SK-N-SH (cell line): ENCODE data around the gene S100A9. TPM values are rescaled to one million over a fixed set of nuclear protein-coding genes. Genes with fewer than 3 reads are reported as not detected.

Experiments
- CTCF ChIA-PET: fragments of 300-600, 350-600 bp; formaldehyde crosslinking; extraction: SDS; loops from one replicate; lab custom pipeline; 2021; lab: Yijun Ruan, JAX
- POLR2A ChIA-PET: fragments of 350-600 bp; sonication (Branson Sonifier 250); formaldehyde crosslinking; extraction: SDS; loops from one replicate; lab custom pipeline; 2020; ENCODE audit warnings: antibody characterized with exemption, inconsistent platforms; lab: Yijun Ruan, JAX
- DNase-seq: peaks from one replicate; pipeline ENCODE4 v3.0.0; 2012
- H2AFZ ChIP-seq: fragments of 200-600 bp; sonication (generic); 2 replicates; pipeline ENCODE4 v1.8.1; 2016; ENCODE audit warnings: antibody characterized with exemption, mild to moderate bottlenecking, low read depth
- H3F3A ChIP-seq: fragments of 200-600 bp; sonication (generic); replicated peaks from 2 replicates; pipeline ENCODE3; 2016; ENCODE audit warnings: antibody characterized with exemption, mild to moderate bottlenecking; ENCODE audit not compliant: insufficient read depth
- H3K27ac ChIP-seq, 2 experiments: fragments of 200-500 bp in 1 of 2; fragments of 200-600 bp in 1 of 2; sonication (Bioruptor generic) in 1 of 2; sonication (generic), shearing (Covaris generic) in 1 of 2; 2 replicates each; pipeline versions ENCODE4 v1.5.1 to v1.6.1; 2014 to 2016; ENCODE audit warnings: low read depth in 2 of 2, inconsistent platforms in 1 of 2, low read length in 1 of 2, mild to moderate bottlenecking in 1 of 2, mixed read lengths in 1 of 2
- H3K27me3 ChIP-seq: fragments of 200-600 bp; sonication (generic), shearing (Covaris generic); 2 replicates; pipeline ENCODE4 v1.6.1; 2016; ENCODE audit warnings: mixed run types; ENCODE audit not compliant: insufficient read depth
- H3K36me3 ChIP-seq, 2 experiments: fragments of 200-500 bp in 1 of 2; fragments of 200-600 bp in 1 of 2; sonication (Bioruptor generic) in 1 of 2; sonication (generic) in 1 of 2; replicated peaks in 1 of 2; 2 replicates each; pipeline versions ENCODE3 to v1.5.1; 2014 to 2016; ENCODE audit warnings: low read length in 1 of 2, mild to moderate bottlenecking in 1 of 2; ENCODE audit not compliant: insufficient read depth in 2 of 2, control insufficient read depth in 1 of 2
- H3K4me1 ChIP-seq, 2 experiments: fragments of 200-500 bp in 1 of 2; fragments of 200-600 bp in 1 of 2; sonication (Bioruptor generic) in 1 of 2; sonication (generic), shearing (Covaris generic) in 1 of 2; 2 replicates each; pipeline versions ENCODE4 v1.5.1 to v1.6.1; 2014 to 2016; ENCODE audit warnings: low read depth in 1 of 2, low read length in 1 of 2, mixed run types in 1 of 2; ENCODE audit not compliant: insufficient read depth in 2 of 2, control insufficient read depth in 1 of 2
- H3K4me2 ChIP-seq: fragments of 200-600 bp; sonication (generic), shearing (Covaris generic); 2 replicates; pipeline ENCODE4 v1.6.1; 2017; ENCODE audit warnings: mixed run types
- H3K4me3 ChIP-seq, 2 experiments: fragments of 200-500 bp in 1 of 2; fragments of 200-600 bp in 1 of 2; sonication (Bioruptor generic) in 1 of 2; sonication (generic), shearing (Covaris generic) in 1 of 2; 2 replicates each; pipeline versions ENCODE4 v1.5.1 to v1.8.1; 2014 to 2016; ENCODE audit warnings: low read depth in 2 of 2, inconsistent platforms in 1 of 2, low read length in 1 of 2, mild to moderate bottlenecking in 1 of 2, mixed read lengths in 1 of 2, moderate library complexity in 1 of 2
- H3K79me2 ChIP-seq: fragments of 200-600 bp; sonication (generic); 2 replicates; pipeline ENCODE4 v1.8.1; 2017; ENCODE audit warnings: mild to moderate bottlenecking; ENCODE audit not compliant: insufficient read depth
- H3K9ac ChIP-seq: fragments of 200-600 bp; sonication (generic); 2 replicates; pipeline ENCODE4 v1.6.1; 2017; ENCODE audit warnings: mixed run types
- H3K9me2 ChIP-seq: fragments of 200-600 bp; sonication (generic); 2 replicates; pipeline ENCODE4 v1.6.1; 2017; ENCODE audit warnings: mixed run types
- H3K9me3 ChIP-seq: fragments of 200-600 bp; sonication (generic); 2 replicates; pipeline ENCODE4 v1.6.1; 2017; ENCODE audit warnings: mixed run types, mild to moderate bottlenecking, moderate library complexity
- H4K20me1 ChIP-seq: fragments of 200-600 bp; sonication (generic); 2 replicates; pipeline ENCODE4 v1.6.1; 2017; ENCODE audit warnings: mild to moderate bottlenecking, mixed run types; ENCODE audit not compliant: insufficient read depth
- CHD2 ChIP-seq: fragments of 150-350 bp; IDR thresholded peaks from 2 replicates; pipeline ENCODE4 v1.6.1; 2018; ENCODE audit warnings: low read length; ENCODE audit not compliant: partially characterized antibody
- EZH2phosphoT487 ChIP-seq: fragments of 200-600 bp; sonication (generic); IDR thresholded peaks from 2 replicates; pipeline ENCODE4 v1.6.1; 2017; ENCODE audit warnings: low read depth, mixed run types, mild to moderate bottlenecking, antibody characterized with exemption, moderate library complexity, borderline replicate concordance
- FOXM1 ChIP-seq: IDR thresholded peaks from 2 replicates; pipeline ENCODE4 v1.4.0; 2012; ENCODE audit warnings: low read depth, mild to moderate bottlenecking
- GABPA ChIP-seq: IDR thresholded peaks from 2 replicates; pipeline ENCODE4 v1.4.0; 2012; ENCODE audit warnings: low read depth, mild to moderate bottlenecking
- GATA2 ChIP-seq: sonication (generic); formaldehyde crosslinking; IDR thresholded peaks from 2 replicates; pipeline ENCODE4 v1.5.0; 2020; ENCODE audit warnings: mild to moderate bottlenecking, missing genetic modification reagents
- JUND ChIP-seq: IDR thresholded peaks from 2 replicates; pipeline ENCODE4 v1.4.0; 2012
- MEF2A ChIP-seq: IDR thresholded peaks from 2 replicates; pipeline ENCODE4 v1.4.0; 2012; ENCODE audit warnings: low read depth, borderline replicate concordance
- NFIC ChIP-seq: IDR thresholded peaks from 2 replicates; pipeline ENCODE4 v1.4.0; 2012; ENCODE audit warnings: borderline replicate concordance
- NRF1 ChIP-seq: IDR thresholded peaks from 2 replicates; pipeline ENCODE4 v1.6.1; 2012; ENCODE audit warnings: low read depth, mild to moderate bottlenecking, low read length
- POLR2AphosphoS5 ChIP-seq: IDR thresholded peaks from 2 replicates; pipeline ENCODE4 v1.6.1; 2012; ENCODE audit warnings: low read depth, low read length
- RAD21 ChIP-seq: IDR thresholded peaks from 2 replicates; pipeline ENCODE4 v1.6.1; 2012; ENCODE audit warnings: mild to moderate bottlenecking, low read length
- RXRA ChIP-seq: IDR thresholded peaks from 2 replicates; pipeline ENCODE4 v1.4.0; 2012; ENCODE audit warnings: low read depth, mild to moderate bottlenecking, borderline replicate concordance
- YY1 ChIP-seq: IDR thresholded peaks from 2 replicates; pipeline ENCODE4 v1.4.0; 2012; ENCODE audit warnings: low read depth, mild to moderate bottlenecking
- ZBTB33 ChIP-seq: IDR thresholded peaks from 2 replicates; pipeline ENCODE4 v1.4.0; 2012; ENCODE audit warnings: low read depth, borderline replicate concordance
- WGBS: methylation state at CpG from one replicate; pipeline ENCODE4 v1.1.6; 2017; ENCODE audit warnings: low lambda C conversion rate; 5-methylcytosine and 5-hydroxymethylcytosine counted together
- polyA plus RNA-seq, 3 experiments: library from polyadenylated mRNA; depleted of rRNA; stranded (reverse); fragments of >200 nt; gene quantifications; 2 replicates each; pipeline ENCODE4 v1.2.3, GENCODE V29; 2012
- TF ChIP-seq, protein P1 (sequence below): fragments of 200-600 bp; sonication (generic); IDR thresholded peaks from 2 replicates; pipeline ENCODE4 v1.6.1; 2017; ENCODE audit warnings: antibody characterized with exemption, mild to moderate bottlenecking, moderate library complexity

S100A9 gene
- polyA plus RNA-seq, 1 of the 3 experiments (the other 2 are of a cell fraction) = not detected

- no peaks in the 10 kb centered on the region for H3K36me3 ChIP-seq
- H3K4me3 ChIP-seq = no peak overlapping the region
- H3K9me3 ChIP-seq = no peaks in the 10 kb centered on the region
- H3F3A ChIP-seq = no peaks in the 10 kb centered on the region
- H3K4me1 ChIP-seq = no peaks in the 10 kb centered on the region
- H2AFZ ChIP-seq = no peak overlapping the region
- WGBS = 0% methylated on average over 3 of the region's 3 CpGs
- no peak overlapping the region for H3K9ac ChIP-seq
- DNase-seq = no peak
- no peaks in the 10 kb centered on the region for H3K9me2 ChIP-seq
- ChIA-PET POLR2A (no interaction called here), CTCF (no interaction called here)
- peaks cover 47% of the 10 kb centered on the region; the same call in 1 of the 2 replicates for H3K27me3 ChIP-seq
- no peaks in the 10 kb centered on the region for H4K20me1 ChIP-seq
- TF ChIP-seq NRF1 = no peak
- no peak overlapping the region for H3K4me2 ChIP-seq
- H3K79me2 ChIP-seq = no peaks in the 10 kb centered on the region
- no peak overlapping the region for H3K27ac ChIP-seq
Measured at GRCh38 chr1:153344718-153345025, 13.0 kb upstream of the S100A9 start.

DNA sequence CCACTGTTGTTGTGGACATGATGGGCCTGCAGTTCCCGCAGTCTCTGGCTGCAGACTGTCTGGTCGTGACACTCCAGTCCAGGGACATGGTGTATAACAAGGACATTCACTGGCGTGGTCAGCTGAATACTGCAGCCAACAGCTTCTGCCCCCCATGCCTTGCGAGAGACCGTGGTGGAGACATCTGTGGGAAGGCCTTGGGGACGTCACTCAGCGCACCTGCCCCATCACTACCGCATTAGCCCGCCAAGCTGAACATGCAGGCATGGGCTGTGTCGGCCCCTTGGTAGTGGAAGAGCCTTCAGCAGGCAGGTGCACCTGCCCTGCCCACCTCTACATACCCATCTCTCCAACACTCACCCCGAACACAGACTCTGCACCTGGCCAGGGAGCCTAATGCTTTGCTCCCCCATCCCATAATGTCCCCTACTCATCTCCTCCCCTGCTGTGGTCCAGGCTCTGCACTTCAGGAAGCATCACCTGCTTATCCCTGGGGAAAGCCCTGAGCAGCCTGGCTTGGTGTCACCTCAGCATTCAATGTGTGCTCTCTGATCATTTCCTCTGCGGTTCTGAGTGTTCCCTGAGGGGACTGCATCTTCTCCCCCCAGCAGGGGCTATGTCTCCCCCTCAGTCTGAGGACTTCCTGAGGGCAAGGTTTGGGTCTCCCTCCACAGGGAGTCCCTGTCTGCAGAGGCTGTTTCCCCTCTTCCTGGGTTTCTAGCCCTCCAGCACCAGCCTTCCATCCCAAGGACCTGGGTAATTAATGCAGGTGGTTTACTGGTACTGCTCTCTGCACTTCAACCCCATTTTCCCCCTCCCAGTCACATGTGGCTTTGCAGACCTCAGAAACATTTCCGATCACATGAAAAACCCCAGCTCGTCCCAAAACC lies 12.2 kb upstream of the S100A9 start:
- Histone ChIP-seq H3K4me2 (no peak overlapping the region), H3F3A (no peaks in the 10 kb centered on the region), H3K4me3 (no peak overlapping the region), H3K27ac (no peak overlapping the region), H3K79me2 (no peaks in the 10 kb centered on the region), H3K9me3 (no peaks in the 10 kb centered on the region), H4K20me1 (no peaks in the 10 kb centered on the region), H3K27me3 (peaks cover 51% of the 10 kb centered on the region; the same call in 1 of the 2 replicates), H3K9ac (no peak overlapping the region), H3K9me2 (no peaks in the 10 kb centered on the region), H3K4me1 (no peaks in the 10 kb centered on the region), H2AFZ (no peak overlapping the region), H3K36me3 (no peaks in the 10 kb centered on the region)
- ChIA-PET POLR2A (no interaction called here), CTCF (interaction anchor here (0.7 to 1.4 kb wide), 2 partner anchors 149 to 165 kb away, joined by 3 to 7 read pairs; no protein-coding TSS in a partner anchor)
- no peak for DNase-seq
- TF ChIP-seq GABPA (no peak), POLR2AphosphoS5 (no peak), FOXM1 (no peak), ZBTB33 (no peak), GATA2 (CRISPR knock-in tag) (no peak), CHD2 (no peak), RAD21 (no peak), MEF2A (no peak), JUND (no peak), YY1 (no peak), EZH2phosphoT487 (no peak), RXRA (no peak), NFIC (no peak)
- TF ChIP-seq, protein P1, sequence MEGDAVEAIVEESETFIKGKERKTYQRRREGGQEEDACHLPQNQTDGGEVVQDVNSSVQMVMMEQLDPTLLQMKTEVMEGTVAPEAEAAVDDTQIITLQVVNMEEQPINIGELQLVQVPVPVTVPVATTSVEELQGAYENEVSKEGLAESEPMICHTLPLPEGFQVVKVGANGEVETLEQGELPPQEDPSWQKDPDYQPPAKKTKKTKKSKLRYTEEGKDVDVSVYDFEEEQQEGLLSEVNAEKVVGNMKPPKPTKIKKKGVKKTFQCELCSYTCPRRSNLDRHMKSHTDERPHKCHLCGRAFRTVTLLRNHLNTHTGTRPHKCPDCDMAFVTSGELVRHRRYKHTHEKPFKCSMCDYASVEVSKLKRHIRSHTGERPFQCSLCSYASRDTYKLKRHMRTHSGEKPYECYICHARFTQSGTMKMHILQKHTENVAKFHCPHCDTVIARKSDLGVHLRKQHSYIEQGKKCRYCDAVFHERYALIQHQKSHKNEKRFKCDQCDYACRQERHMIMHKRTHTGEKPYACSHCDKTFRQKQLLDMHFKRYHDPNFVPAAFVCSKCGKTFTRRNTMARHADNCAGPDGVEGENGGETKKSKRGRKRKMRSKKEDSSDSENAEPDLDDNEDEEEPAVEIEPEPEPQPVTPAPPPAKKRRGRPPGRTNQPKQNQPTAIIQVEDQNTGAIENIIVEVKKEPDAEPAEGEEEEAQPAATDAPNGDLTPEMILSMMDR = no peak
- 9% methylated on average over 14 of the region's 14 CpGs for WGBS
